ENCODE results near the gene FAF2. TPM values are rescaled to one million over a fixed set of nuclear protein-coding genes. Genes with fewer than 3 reads are reported as not detected.
A peak's percentile ranks its signal among the peaks of the same experiment; 100 is the strongest.

The FAF2 gene
- polyA plus RNA-seq, 2 of the 4 experiments (the other 2 are of a cell fraction): 42.4 to 90.3 TPM

DNA sequence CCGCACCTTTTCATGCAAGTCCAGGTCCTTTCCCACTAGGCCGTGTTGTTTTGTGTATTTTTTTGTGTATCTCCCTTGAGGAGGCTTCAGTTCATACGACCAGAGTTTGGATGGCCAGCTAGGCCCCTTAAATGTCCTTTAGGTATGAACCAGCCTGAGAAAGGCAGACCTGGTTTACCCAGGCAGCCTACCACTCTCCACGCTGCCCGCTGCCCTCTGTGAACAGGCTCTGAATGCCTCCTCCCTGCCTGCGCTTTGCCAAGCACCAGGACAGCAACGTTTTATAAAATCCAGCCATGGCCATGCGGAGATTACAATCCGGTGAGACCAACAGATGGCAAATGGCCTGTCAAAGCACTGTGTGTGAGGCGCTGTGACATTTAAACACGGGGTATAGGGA lies 31.2 kb upstream of the FAF2 start:
- TF ChIP-seq, protein P1, sequence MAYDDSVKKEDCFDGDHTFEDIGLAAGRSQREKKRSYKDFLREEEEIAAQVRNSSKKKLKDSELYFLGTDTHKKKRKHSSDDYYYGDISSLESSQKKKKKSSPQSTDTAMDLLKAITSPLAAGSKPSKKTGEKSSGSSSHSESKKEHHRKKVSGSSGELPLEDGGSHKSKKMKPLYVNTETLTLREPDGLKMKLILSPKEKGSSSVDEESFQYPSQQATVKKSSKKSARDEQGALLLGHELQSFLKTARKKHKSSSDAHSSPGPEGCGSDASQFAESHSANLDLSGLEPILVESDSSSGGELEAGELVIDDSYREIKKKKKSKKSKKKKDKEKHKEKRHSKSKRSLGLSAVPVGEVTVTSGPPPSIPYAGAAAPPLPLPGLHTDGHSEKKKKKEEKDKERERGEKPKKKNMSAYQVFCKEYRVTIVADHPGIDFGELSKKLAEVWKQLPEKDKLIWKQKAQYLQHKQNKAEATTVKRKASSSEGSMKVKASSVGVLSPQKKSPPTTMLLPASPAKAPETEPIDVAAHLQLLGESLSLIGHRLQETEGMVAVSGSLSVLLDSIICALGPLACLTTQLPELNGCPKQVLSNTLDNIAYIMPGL (CRISPR knock-in tag; IDR thresholded peaks at IDR 0.05; ENCODE audit: borderline replicate concordance): no peak
- TF ChIP-seq HOXB5 (CRISPR knock-in tag; IDR thresholded peaks at IDR 0.05) (no peak), FOXS1 (CRISPR knock-in tag; IDR thresholded peaks at IDR 0.05) (no peak), EP300 (IDR thresholded peaks at IDR 0.05) (no peak), ZC3H11A (IDR thresholded peaks at IDR 0.05) (no peak), CHD4 (IDR thresholded peaks at IDR 0.05; ENCODE audit: borderline replicate concordance) (no peak), POLR2A (IDR thresholded peaks at IDR 0.05; ENCODE audit: low read length) (no peak), MAFK (IDR thresholded peaks at IDR 0.05; ENCODE audit: partially characterized antibody) (no peak), RFX5 (IDR thresholded peaks at IDR 0.05) (no peak), GATA3 (IDR thresholded peaks at IDR 0.05; ENCODE audit: borderline replicate concordance) (no peak), NR3C1 (IDR thresholded peaks at IDR 0.05) (no peak), NFE2L2 (conservative IDR thresholded peaks at IDR 0.05; ENCODE audit: low read length) (no peak), RARB (CRISPR knock-in tag; IDR thresholded peaks at IDR 0.05) (no peak)
- TF ChIP-seq, protein P2, sequence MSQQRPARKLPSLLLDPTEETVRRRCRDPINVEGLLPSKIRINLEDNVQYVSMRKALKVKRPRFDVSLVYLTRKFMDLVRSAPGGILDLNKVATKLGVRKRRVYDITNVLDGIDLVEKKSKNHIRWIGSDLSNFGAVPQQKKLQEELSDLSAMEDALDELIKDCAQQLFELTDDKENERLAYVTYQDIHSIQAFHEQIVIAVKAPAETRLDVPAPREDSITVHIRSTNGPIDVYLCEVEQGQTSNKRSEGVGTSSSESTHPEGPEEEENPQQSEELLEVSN (IDR thresholded peaks at IDR 0.05; ENCODE audit: borderline replicate concordance, low read depth): no peak
- ATAC-seq: peak in 1 of 2 experiments; percentile 7; a peak in 2 of 6 replicates
- peaks cover 4% of the 10 kb centered on the region; the same call in 1 of the 3 replicates for H3K9me3 ChIP-seq
- no peak overlapping the region; the same call in 2 of the 3 replicates for H3K4me3 ChIP-seq
- ChIA-PET CTCF (interaction anchor here (0.6 to 5.0 kb wide), 42 partner anchors 10 to 906 kb away, joined by 3 to 49 read pairs (median 5); partner anchors contain the start of genes CDHR2, FAF2 and RNF44), POLR2A (interaction anchor here (1.0 to 3.3 kb wide), 3 partner anchors 31 to 121 kb away, joined by 3 to 14 read pairs (median 7); partner anchors contain the start of genes FAF2 and RNF44)
- H3K4me1 ChIP-seq: peaks cover 13% of the 10 kb centered on the region
- DNase-seq (ENCODE audit: low read depth in 1 of 2, low spot score in 1 of 2): no peak
- H3K4me2 ChIP-seq: peak overlapping the region; percentile 87
- FAIRE-seq: no peak
- peak overlapping the region; percentile 40 to 91 for H3K27ac ChIP-seq
- 83% methylated on average over 11 of the region's 11 CpGs for WGBS (ENCODE audit: missing lambda C conversion rate)

GRCh38 chr5:176418251-176418650 lies 29.9 kb upstream of the FAF2 start:
- 66% methylated on average over 9 of the region's 9 CpGs for WGBS (ENCODE audit: missing lambda C conversion rate)
- no peak for ATAC-seq
- FAIRE-seq: no peak
- Histone ChIP-seq H3K4me1 (peaks cover 13% of the 10 kb centered on the region), H3K9me3 (peaks cover 4% of the 10 kb centered on the region; the same call in 1 of the 3 replicates), H3K27ac (no peak overlapping the region), H3K4me2 (no peak overlapping the region), H3K4me3 (no peak overlapping the region)
- no peak for TF ChIP-seq PHF8 (IDR thresholded peaks at IDR 0.05; ENCODE audit: borderline replicate concordance, low read depth)
- TF ChIP-seq POLR2A (IDR thresholded peaks at IDR 0.05; ENCODE audit: low read length): no peak
- TF ChIP-seq HOXB13 (CRISPR knock-in tag; IDR thresholded peaks at IDR 0.05; ENCODE audit: low read depth): no peak
- TF ChIP-seq, protein P1 (CRISPR knock-in tag; IDR thresholded peaks at IDR 0.05; ENCODE audit: borderline replicate concordance): no peak
- TF ChIP-seq MAFK (IDR thresholded peaks at IDR 0.05; ENCODE audit: partially characterized antibody): no peak
- no peak for TF ChIP-seq SREBF2 (IDR thresholded peaks at IDR 0.05)
- ChIA-PET POLR2A (interaction anchor here (0.8 to 3.3 kb wide), 2 partner anchors 29 to 119 kb away, joined by 3 to 14 read pairs; partner anchors contain the start of genes FAF2 and RNF44), CTCF (interaction anchor here (1.2 to 5.0 kb wide), 8 partner anchors 12 to 240 kb away, joined by 3 to 49 read pairs (median 20); partner anchors contain the start of genes FAF2 and RNF44)
- peak in 1 of 2 experiments; percentile 21 for DNase-seq (ENCODE audit: low read depth in 1 of 2, low spot score in 1 of 2)

DNA sequence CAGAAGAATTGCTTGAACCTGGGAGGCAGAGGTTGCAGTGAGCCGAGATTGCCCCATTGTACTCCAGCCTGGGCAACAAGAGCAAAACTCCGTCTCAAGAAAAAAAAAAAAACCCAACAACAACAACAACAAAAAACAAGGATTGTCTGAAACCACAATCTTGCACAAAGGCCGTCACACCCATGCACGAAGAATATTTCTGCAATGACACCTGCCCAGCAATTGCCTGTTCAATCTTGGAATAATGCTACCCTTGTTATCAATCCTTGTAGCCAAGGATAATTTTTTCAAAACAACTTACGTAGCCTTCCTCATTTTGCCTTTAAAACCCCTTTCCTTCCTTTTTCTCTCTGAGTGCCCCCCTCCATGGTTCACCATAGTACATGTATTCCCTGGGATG lies 28.1 kb upstream of the FAF2 start:
- ChIA-PET CTCF (interaction anchor here (2.2 to 5.0 kb wide), 2 partner anchors 14 to 28 kb away, joined by 8 to 49 read pairs; no protein-coding TSS in a partner anchor), POLR2A (no interaction called here)
- ATAC-seq (no peak), FAIRE-seq (no peak), DNase-seq (ENCODE audit: low read depth in 1 of 2, low spot score in 1 of 2) (no peak)
- H3K4me1 ChIP-seq: peaks cover 12% of the 10 kb centered on the region
- H3K9me3 ChIP-seq: peaks cover 4% of the 10 kb centered on the region; the same call in 1 of the 3 replicates
- TF ChIP-seq, protein P3, sequence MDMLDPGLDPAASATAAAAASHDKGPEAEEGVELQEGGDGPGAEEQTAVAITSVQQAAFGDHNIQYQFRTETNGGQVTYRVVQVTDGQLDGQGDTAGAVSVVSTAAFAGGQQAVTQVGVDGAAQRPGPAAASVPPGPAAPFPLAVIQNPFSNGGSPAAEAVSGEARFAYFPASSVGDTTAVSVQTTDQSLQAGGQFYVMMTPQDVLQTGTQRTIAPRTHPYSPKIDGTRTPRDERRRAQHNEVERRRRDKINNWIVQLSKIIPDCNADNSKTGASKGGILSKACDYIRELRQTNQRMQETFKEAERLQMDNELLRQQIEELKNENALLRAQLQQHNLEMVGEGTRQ (IDR thresholded peaks at IDR 0.05): no peak
- no peak for TF ChIP-seq HEYL (CRISPR knock-in tag; IDR thresholded peaks at IDR 0.05)
- no peak for TF ChIP-seq SREBF2 (IDR thresholded peaks at IDR 0.05)
- TF ChIP-seq CHD4 (IDR thresholded peaks at IDR 0.05; ENCODE audit: borderline replicate concordance): no peak
- no peak for TF ChIP-seq RARB (CRISPR knock-in tag; IDR thresholded peaks at IDR 0.05)
- no peak for TF ChIP-seq HOXB5 (CRISPR knock-in tag; IDR thresholded peaks at IDR 0.05)
- TF ChIP-seq JUN (IDR thresholded peaks at IDR 0.05): no peak
- no peak for TF ChIP-seq MAZ (IDR thresholded peaks at IDR 0.05; ENCODE audit: borderline replicate concordance, low read depth, low read length)
- TF ChIP-seq RAD21 (conservative IDR thresholded peaks at IDR 0.05 in 1 of 2, IDR thresholded peaks at IDR 0.05 in 1 of 2): no peak
- TF ChIP-seq POLR2A (IDR thresholded peaks at IDR 0.05; ENCODE audit: low read length): no peak
- no peak for TF ChIP-seq EP300 (IDR thresholded peaks at IDR 0.05)
- no peak for TF ChIP-seq RNF2 (IDR thresholded peaks at IDR 0.05; ENCODE audit: borderline replicate concordance, low read depth)
- no peak for TF ChIP-seq HOXA7 (CRISPR knock-in tag; IDR thresholded peaks at IDR 0.05)
- no peak overlapping the region for H3K27ac ChIP-seq
- H3K4me2 ChIP-seq: no peak overlapping the region
- WGBS (ENCODE audit: missing lambda C conversion rate): 79% methylated on average over 5 of the region's 5 CpGs
- no peak overlapping the region for H3K4me3 ChIP-seq
